HG02759 (cell line): Measurements from ENCODE around the gene CAP1.
"Not testable (repeated sequence)": the region's sequence is repeated elsewhere in the genome, so short reads cannot be mapped to it uniquely, and the experiment has no call there.

ENCODE experiments used
- ATAC-seq: cut with Tn5 transposase; IDR thresholded peaks from one replicate; pipeline ENCODE4 v1.9.1; 2021; ENCODE audit warnings: mild to moderate bottlenecking, moderate library complexity; ENCODE audit not compliant: unreplicated experiment

The CAP1 gene

GRCh38 chr1:40040511-40041465, at the start of gene CAP1:
CAP1 (plus strand) TSS chr1:40040729; CDS start chr1:40059347, 18,618 bp downstream.
- peak; percentile 82 for ATAC-seq

GRCh38 chr1:39992234-39992633, 48.3 kb upstream of the CAP1 start:
- no peak for ATAC-seq

GRCh38 chr1:39992888-39993287, 47.6 kb upstream of the CAP1 start:
- no peak for ATAC-seq

GRCh38 chr1:39995973-39996393, 44.5 kb upstream of the CAP1 start:
- peak; percentile 70 for ATAC-seq

- ATAC-seq: no peak
Measured at GRCh38 chr1:39996396-39997004, 44.0 kb upstream of the CAP1 start.

- ATAC-seq: no peak
Measured at GRCh38 chr1:40001456-40001855, 39.1 kb upstream of the CAP1 start.

- no peak for ATAC-seq
Measured at GRCh38 chr1:40003156-40004093, 37.1 kb upstream of the CAP1 start.

GRCh38 chr1:40004857-40005256, 35.7 kb upstream of the CAP1 start:
- ATAC-seq: no peak

GRCh38 chr1:40007481-40008034, 33.0 kb upstream of the CAP1 start:
- ATAC-seq: not testable (repeated sequence)

- ATAC-seq: no peak
Measured at GRCh38 chr1:40011198-40011597, 29.3 kb upstream of the CAP1 start.

- ATAC-seq: no peak
Measured at GRCh38 chr1:40014253-40014706, 26.2 kb upstream of the CAP1 start.

- no peak for ATAC-seq
Measured at GRCh38 chr1:40014812-40015594, 25.5 kb upstream of the CAP1 start.

GRCh38 chr1:40017951-40018575, 22.5 kb upstream of the CAP1 start:
- ATAC-seq: no peak

GRCh38 chr1:40020447-40021085, 20.0 kb upstream of the CAP1 start:
- no peak for ATAC-seq

GRCh38 chr1:40023379-40023944, 17.1 kb upstream of the CAP1 start:
- no peak for ATAC-seq

GRCh38 chr1:40024671-40025070, 15.9 kb upstream of the CAP1 start:
- no peak for ATAC-seq

GRCh38 chr1:40027647-40028046, 12.9 kb upstream of the CAP1 start:
- ATAC-seq: no peak

- ATAC-seq: no peak
Measured at GRCh38 chr1:40029608-40030007, 10.9 kb upstream of the CAP1 start.
